Activated T-helper 2 cell treated with anti-CD3 and anti-CD28 coated beads, Interferon-gamma antibody, Interleukin-2, Interleukin-4, amounts not matched to agents 10 μg/mL and 5 μg/mL and 100 μg/mL, durations not matched to agents 14 hours and 24 hours and 36 hours (primary cell): ENCODE data around the gene ACY1. TPM values are rescaled to one million over a fixed set of nuclear protein-coding genes. Genes with fewer than 3 reads are reported as not detected.

Experiments used
- DNase-seq: peaks from one replicate; pipeline ENCODE4 v3.0.0; 2021; ENCODE audit warnings: low spot score
- H3K27ac Mint-ChIP-seq: one replicate; pipeline ENCODE4 v1.8.0; 2021; ENCODE audit warnings: mixed read lengths
- H3K27me3 Mint-ChIP-seq: one replicate; pipeline ENCODE4 v1.8.0; 2021; ENCODE audit warnings: low read depth, mixed read lengths
- H3K36me3 Mint-ChIP-seq: one replicate; pipeline ENCODE4 v1.8.0; 2021; ENCODE audit warnings: low read depth, mixed read lengths
- H3K4me1 Mint-ChIP-seq: one replicate; pipeline ENCODE4 v1.8.0; 2021; ENCODE audit warnings: low read depth, mixed read lengths
- H3K4me3 Mint-ChIP-seq: one replicate; pipeline ENCODE4 v1.8.0; 2021; ENCODE audit warnings: low read depth, mild to moderate bottlenecking, moderate library complexity, mixed read lengths
- H3K9me3 Mint-ChIP-seq: one replicate; pipeline ENCODE4 v1.8.0; 2021; ENCODE audit warnings: mixed read lengths
- intact Hi-C: fragments of 100-400 bp; cut with micrococcal nuclease; formaldehyde crosslinking; loops from one replicate; pipeline ENCODE4 v1.15.1; 2023
- total RNA-seq: library from RNA; stranded (reverse); gene quantifications from 2 replicates; pipeline ENCODE4 v1.2.3, GENCODE V29; 2022

ACY1 gene
- total RNA-seq, result 62.8 and 64.6 TPM in 2 replicates

- peak within 1 kb of the TSS; percentile 94 for H3K27ac Mint-ChIP-seq
- peaks cover 9% of the 10 kb centered on the region for H3K36me3 Mint-ChIP-seq
- H3K4me1 Mint-ChIP-seq, result peaks cover 14% of the 10 kb centered on the region
- H3K9me3 Mint-ChIP-seq, result no peaks in the 10 kb centered on the region
- intact Hi-C loops, result loop anchor here (1.0 kb wide), 3 partner anchors 8 to 41 kb away; partner anchors contain the start of genes ABHD14A, PARP3 and RPL29
- DNase-seq, result peak; percentile 73
- H3K27me3 Mint-ChIP-seq, result no peaks in the 10 kb centered on the region
- H3K4me3 Mint-ChIP-seq, result peak within 1 kb of the TSS; percentile 94
Observed at GRCh38 chr3:51982838-51983577, at the start of gene ACY1. Gene ACY1 (plus strand): TSS chr3:51983535. CDS start chr3:51984065, 530 bp downstream.

GRCh38 chr3:51934139-51934850 is 49.0 kb upstream of the ACY1 start:
- H3K9me3 Mint-ChIP-seq, result no peaks in the 10 kb centered on the region
- H3K36me3 Mint-ChIP-seq, result peaks cover 55% of the 10 kb centered on the region
- no peak overlapping the region for H3K27ac Mint-ChIP-seq
- H3K4me3 Mint-ChIP-seq, result no peak overlapping the region
- peak; percentile 6 for DNase-seq
- peaks cover 6% of the 10 kb centered on the region for H3K4me1 Mint-ChIP-seq
- no peaks in the 10 kb centered on the region for H3K27me3 Mint-ChIP-seq
- intact Hi-C loops, result no loop called here

GRCh38 chr3:51934991-51935885 is 48.1 kb upstream of the ACY1 start:
- Mint-ChIP-seq H3K27ac (no peak overlapping the region), H3K4me1 (peaks cover 8% of the 10 kb centered on the region), H3K9me3 (no peaks in the 10 kb centered on the region), H3K27me3 (no peaks in the 10 kb centered on the region), H3K36me3 (peaks cover 62% of the 10 kb centered on the region), H3K4me3 (no peak overlapping the region)
- peak; percentile 7 for DNase-seq
- intact Hi-C loops, result no loop called here

- peaks cover 17% of the 10 kb centered on the region for H3K4me1 Mint-ChIP-seq
- intact Hi-C loops, result no loop called here
- no peak for DNase-seq
- H3K36me3 Mint-ChIP-seq, result peaks cover 70% of the 10 kb centered on the region
- no peaks in the 10 kb centered on the region for H3K27me3 Mint-ChIP-seq
- H3K9me3 Mint-ChIP-seq, result no peaks in the 10 kb centered on the region
- no peak overlapping the region for H3K27ac Mint-ChIP-seq
- H3K4me3 Mint-ChIP-seq, result no peak overlapping the region
Observed at GRCh38 chr3:51935886-51936755, 47.2 kb upstream of the ACY1 start.

GRCh38 chr3:51937014-51937413 is 46.3 kb upstream of the ACY1 start:
- Mint-ChIP-seq H3K27me3 (no peaks in the 10 kb centered on the region), H3K4me3 (no peak overlapping the region), H3K4me1 (peaks cover 18% of the 10 kb centered on the region), H3K9me3 (no peaks in the 10 kb centered on the region), H3K36me3 (peaks cover 72% of the 10 kb centered on the region), H3K27ac (no peak overlapping the region)
- intact Hi-C loops, result no loop called here
- no peak for DNase-seq

GRCh38 chr3:51937611-51938450 is 45.5 kb upstream of the ACY1 start:
- Mint-ChIP-seq H3K27me3 (no peaks in the 10 kb centered on the region), H3K4me1 (peaks cover 19% of the 10 kb centered on the region), H3K36me3 (peaks cover 70% of the 10 kb centered on the region), H3K27ac (no peak overlapping the region), H3K9me3 (no peaks in the 10 kb centered on the region), H3K4me3 (no peak overlapping the region)
- intact Hi-C loops, result no loop called here
- no peak for DNase-seq

- Mint-ChIP-seq H3K9me3 (no peaks in the 10 kb centered on the region), H3K4me1 (peaks cover 22% of the 10 kb centered on the region), H3K36me3 (peaks cover 62% of the 10 kb centered on the region), H3K27me3 (no peaks in the 10 kb centered on the region), H3K27ac (no peak overlapping the region), H3K4me3 (peak overlapping the region; percentile 43)
- no peak for DNase-seq
- intact Hi-C loops, result no loop called here
Observed at GRCh38 chr3:51938780-51939425, 44.4 kb upstream of the ACY1 start.

GRCh38 chr3:51940648-51941462 is 42.5 kb upstream of the ACY1 start:
- H3K9me3 Mint-ChIP-seq, result no peaks in the 10 kb centered on the region
- H3K36me3 Mint-ChIP-seq, result peaks cover 45% of the 10 kb centered on the region
- H3K4me1 Mint-ChIP-seq, result peaks cover 22% of the 10 kb centered on the region
- H3K27ac Mint-ChIP-seq, result peak overlapping the region; percentile 68
- no peak for DNase-seq
- intact Hi-C loops, result loop anchor here (1.0 to 5.0 kb wide), 4 partner anchors 116 to 1374 kb away; partner anchors contain the start of genes C3orf18, HEMK1, POC1A and TEX264
- no peaks in the 10 kb centered on the region for H3K27me3 Mint-ChIP-seq
- H3K4me3 Mint-ChIP-seq, result peak overlapping the region; percentile 76

- Mint-ChIP-seq H3K27me3 (no peaks in the 10 kb centered on the region), H3K27ac (peak overlapping the region; percentile 68), H3K4me1 (peaks cover 22% of the 10 kb centered on the region), H3K9me3 (no peaks in the 10 kb centered on the region), H3K4me3 (peak overlapping the region; percentile 76), H3K36me3 (peaks cover 41% of the 10 kb centered on the region)
- intact Hi-C loops, result loop anchor here (1.0 to 5.0 kb wide), 4 partner anchors 116 to 1374 kb away; partner anchors contain the start of genes C3orf18, HEMK1, POC1A and TEX264
- no peak for DNase-seq
Observed at GRCh38 chr3:51941463-51941797, 41.9 kb upstream of the ACY1 start.

- H3K4me1 Mint-ChIP-seq, result peaks cover 22% of the 10 kb centered on the region
- no peaks in the 10 kb centered on the region for H3K9me3 Mint-ChIP-seq
- H3K36me3 Mint-ChIP-seq, result peaks cover 37% of the 10 kb centered on the region
- H3K27ac Mint-ChIP-seq, result peak within 1 kb of the TSS; percentile 86
- DNase-seq, result peak; percentile 100
- intact Hi-C loops, result loop anchor here (1.0 to 5.0 kb wide), 8 partner anchors 32 to 1375 kb away; partner anchors contain the start of genes ABHD14B, ACY1, C3orf18 and HEMK1
- H3K27me3 Mint-ChIP-seq, result no peaks in the 10 kb centered on the region
- H3K4me3 Mint-ChIP-seq, result peak within 1 kb of the TSS; percentile 76
Observed at GRCh38 chr3:51941798-51942602, 41.3 kb upstream of the ACY1 start, which contains the start of the genes PARP3 and RRP9. Gene PARP3 (plus strand): TSS chr3:51942363. CDS start chr3:51943356, 993 bp downstream. Gene RRP9 (minus strand): TSS chr3:51941904. CDS start chr3:51941867, 37 bp downstream.
